HG03175 (cell line): Measurements from ENCODE around the gene ADGRA3.

ENCODE experiments used
- ATAC-seq: cut with Tn5 transposase; IDR thresholded peaks from one replicate; pipeline ENCODE4 v1.9.1; 2021; ENCODE audit warnings: mild to moderate bottlenecking, moderate library complexity; ENCODE audit not compliant: unreplicated experiment

ADGRA3 gene, protein sequence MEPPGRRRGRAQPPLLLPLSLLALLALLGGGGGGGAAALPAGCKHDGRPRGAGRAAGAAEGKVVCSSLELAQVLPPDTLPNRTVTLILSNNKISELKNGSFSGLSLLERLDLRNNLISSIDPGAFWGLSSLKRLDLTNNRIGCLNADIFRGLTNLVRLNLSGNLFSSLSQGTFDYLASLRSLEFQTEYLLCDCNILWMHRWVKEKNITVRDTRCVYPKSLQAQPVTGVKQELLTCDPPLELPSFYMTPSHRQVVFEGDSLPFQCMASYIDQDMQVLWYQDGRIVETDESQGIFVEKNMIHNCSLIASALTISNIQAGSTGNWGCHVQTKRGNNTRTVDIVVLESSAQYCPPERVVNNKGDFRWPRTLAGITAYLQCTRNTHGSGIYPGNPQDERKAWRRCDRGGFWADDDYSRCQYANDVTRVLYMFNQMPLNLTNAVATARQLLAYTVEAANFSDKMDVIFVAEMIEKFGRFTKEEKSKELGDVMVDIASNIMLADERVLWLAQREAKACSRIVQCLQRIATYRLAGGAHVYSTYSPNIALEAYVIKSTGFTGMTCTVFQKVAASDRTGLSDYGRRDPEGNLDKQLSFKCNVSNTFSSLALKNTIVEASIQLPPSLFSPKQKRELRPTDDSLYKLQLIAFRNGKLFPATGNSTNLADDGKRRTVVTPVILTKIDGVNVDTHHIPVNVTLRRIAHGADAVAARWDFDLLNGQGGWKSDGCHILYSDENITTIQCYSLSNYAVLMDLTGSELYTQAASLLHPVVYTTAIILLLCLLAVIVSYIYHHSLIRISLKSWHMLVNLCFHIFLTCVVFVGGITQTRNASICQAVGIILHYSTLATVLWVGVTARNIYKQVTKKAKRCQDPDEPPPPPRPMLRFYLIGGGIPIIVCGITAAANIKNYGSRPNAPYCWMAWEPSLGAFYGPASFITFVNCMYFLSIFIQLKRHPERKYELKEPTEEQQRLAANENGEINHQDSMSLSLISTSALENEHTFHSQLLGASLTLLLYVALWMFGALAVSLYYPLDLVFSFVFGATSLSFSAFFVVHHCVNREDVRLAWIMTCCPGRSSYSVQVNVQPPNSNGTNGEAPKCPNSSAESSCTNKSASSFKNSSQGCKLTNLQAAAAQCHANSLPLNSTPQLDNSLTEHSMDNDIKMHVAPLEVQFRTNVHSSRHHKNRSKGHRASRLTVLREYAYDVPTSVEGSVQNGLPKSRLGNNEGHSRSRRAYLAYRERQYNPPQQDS (N-terminal part only)

DNA sequence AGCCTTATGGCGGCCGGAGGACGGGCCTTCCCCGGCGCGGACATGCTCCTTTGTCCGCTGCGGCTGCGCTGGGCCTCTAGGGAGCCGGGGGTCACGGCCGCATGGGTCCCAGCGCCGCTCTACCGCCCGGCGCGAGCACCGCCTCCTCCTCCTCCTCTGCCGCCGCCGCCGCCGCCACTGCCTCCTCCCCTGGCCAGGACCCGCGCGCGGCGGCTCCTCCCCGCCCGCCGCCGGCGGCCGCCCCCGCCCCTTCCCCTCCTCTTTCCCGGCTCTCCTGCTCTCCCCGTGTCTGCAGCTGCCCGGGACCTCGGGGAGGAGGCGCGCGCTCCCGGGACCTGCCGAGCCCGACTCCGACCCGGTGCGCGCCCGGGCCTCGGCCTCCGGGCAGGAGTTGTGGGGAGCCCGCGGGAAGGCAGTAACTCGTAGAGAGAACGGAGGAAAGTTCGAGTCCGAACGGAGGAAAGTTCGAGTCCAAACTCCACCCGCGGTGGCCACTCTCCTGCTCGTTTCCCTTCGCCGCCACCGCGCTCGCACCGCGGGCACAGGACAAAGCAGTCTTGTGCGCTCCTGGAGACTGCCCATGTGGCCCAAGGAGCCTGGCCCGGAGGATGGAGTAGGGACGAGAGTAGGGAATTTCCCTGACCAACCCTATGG, at the start of gene ADGRA3:
TSS of gene ADGRA3 (minus strand) at position 179 of the 654 bp plus-strand sequence. CDS start 282 bp downstream, outside the sequence.
- ATAC-seq = no peak

DNA sequence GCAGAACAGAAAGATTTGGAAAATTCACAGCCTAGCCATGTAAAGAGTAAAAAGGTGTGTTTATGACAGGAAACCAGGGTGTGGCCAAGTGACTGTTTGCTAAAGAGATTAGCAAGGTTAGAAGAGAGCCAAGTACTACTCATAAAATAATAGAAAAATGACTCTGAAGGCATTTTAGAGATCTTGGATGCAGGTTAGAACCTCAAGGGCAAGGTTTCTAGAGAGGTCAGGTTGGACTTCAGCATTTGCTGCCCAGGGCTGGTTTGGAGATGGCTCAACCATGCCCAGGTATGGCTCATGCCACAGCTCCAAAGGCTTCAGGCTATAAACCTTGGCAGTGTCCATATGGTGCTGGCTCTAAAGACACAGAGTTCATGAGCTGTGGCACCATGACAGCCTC, 40.6 kb upstream of the ADGRA3 start:
- no peak for ATAC-seq

DNA sequence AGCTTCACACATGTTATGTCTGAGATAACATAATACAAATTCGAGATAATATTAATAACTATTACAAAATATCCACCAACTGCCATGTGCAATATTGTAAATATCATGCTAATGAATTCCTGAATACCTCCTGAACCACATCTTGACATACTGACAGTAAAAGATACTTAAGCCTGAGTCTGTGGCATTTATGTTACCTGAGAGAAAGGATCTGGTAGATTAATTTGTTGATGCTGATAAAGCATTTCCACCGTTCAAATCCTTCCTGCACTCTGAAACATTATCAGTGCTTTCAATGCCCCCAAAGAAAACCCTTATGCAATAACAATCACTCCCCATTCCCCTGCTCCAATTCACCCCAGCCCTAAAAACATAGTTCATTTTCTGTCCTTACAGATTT, 38.8 kb upstream of the ADGRA3 start:
- no peak for ATAC-seq

DNA sequence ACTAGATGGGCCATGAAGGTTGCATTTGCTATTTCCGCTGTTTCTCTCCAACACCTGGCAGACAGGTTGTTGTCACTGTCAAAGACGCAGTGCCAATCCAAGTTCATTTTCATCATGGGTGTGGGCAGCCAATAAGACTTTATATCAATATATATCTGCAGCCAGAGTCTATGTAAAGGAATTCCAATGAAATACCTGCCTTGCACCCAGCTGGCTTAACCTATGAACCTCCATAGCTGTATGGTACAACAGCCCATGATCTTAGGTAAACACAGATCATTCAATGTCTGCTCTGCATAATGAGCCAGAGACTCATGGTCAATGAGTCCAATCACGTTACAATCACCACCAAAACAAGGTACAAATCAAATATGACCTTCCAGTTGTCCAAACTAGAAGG, 37.7 kb upstream of the ADGRA3 start:
- ATAC-seq = no peak

DNA sequence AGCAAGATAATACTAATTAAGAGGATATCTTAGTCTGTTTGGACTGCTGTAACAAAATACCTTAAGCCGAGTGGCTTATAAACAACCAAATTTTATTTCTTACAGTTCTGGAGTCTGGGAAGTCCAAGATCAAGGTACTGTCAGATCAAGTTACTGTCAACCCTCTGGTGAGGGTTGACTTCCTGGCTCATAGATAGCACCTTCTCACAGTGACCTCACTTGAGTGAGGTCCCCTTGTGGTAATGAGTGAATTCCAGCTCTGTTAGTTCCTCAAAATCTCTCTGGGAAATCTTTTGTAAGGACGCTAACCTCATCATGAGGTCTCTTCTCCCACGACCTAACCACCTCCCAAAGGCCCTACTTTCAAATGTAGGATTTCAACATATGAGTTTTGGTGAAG, 36.9 kb upstream of the ADGRA3 start:
- ATAC-seq = no peak

DNA sequence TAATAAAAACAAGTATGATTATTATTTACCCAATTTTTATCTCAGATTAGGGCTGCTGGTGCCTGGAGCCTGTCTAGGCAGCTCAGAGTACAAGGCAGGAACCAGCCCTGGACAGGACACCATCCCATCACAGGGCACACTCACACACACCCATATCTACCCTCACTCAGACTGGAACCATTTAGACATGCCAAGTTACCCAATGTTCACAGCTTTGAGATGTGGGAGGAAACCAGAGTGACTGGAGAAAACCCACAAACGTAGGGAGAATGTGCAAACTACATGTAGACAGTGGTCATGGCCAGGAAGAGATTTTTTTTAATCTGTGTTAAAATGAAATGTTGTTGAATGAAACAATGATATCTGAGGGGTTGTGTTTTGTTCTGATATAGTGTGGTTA, 35.7 kb upstream of the ADGRA3 start:
- no peak for ATAC-seq

DNA sequence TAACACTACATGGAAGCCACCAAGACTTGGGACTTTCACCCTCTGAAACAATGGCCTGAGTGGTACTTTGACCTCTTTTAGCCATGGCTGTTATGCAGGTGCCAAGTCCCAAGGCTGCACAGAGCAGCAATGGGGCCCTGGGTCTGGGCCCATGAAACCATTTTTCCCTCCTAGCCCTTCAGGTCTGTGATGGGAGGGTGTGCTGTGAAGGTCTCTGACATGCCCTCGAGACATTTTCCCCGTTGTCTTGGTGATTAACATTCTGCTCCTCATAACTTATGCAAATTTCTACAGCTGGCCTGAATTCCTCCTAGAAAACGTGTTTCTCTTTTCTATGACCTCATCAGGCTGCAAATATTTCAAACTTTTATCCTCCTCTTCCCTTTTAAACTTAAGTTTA, 30.4 kb upstream of the ADGRA3 start:
- no peak for ATAC-seq

DNA sequence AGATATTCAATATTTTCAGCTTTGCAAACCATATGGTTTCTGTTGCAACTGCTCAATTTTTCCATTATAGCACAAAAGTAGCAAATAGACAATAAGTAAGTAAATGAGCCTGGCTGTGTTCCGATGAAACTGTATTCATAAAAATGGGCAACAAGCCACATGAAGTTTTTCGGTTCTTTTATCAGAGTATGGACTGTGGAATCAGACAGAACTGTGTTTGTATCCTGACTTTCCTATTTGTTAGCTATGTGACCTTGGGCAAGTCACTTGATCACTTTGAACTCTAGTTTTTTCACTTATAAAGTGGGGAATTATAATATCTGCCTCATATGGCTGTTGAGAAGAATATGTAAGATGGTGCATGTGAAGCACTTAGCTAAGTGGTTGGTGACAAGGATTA, 23.4 kb upstream of the ADGRA3 start:
- ATAC-seq = no peak

DNA sequence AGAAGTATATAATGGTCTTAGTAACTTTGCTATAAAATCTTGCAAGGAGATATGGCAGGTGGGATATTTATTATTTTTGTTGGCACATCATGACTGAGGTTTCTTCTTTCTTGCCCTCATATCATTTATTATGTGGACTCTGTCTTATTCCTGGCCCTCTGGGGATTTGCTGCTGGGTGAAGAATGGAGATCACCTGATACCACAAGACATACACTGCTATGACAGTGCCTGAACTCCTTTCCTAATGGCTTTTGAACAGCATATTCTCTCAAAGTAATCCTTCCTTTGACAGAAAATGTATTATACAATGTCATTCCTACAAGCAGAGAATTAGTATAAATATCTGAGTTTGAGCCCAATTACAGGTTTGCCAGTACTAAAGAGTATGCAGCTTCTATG, 22.0 kb upstream of the ADGRA3 start:
- ATAC-seq = no peak

DNA sequence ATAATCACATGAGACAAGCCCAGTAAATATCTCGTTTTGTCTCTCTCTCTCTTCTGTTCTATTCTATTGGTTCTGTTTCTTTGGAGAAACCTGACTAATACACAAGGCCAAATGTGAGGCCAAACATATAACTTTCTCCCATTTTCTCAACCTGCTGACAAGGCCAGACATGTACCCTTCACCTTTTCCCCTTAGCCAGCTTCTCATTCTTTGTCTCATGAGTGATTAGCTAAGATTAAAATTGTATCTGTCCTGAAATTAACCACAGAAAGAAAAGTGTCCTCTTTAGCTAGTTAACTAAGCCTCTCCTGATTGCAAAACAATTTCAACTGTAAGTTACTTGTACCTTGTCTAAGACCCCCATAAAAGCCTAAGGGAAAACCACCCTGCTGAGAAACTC, 18.5 kb upstream of the ADGRA3 start:
- ATAC-seq = no peak

DNA sequence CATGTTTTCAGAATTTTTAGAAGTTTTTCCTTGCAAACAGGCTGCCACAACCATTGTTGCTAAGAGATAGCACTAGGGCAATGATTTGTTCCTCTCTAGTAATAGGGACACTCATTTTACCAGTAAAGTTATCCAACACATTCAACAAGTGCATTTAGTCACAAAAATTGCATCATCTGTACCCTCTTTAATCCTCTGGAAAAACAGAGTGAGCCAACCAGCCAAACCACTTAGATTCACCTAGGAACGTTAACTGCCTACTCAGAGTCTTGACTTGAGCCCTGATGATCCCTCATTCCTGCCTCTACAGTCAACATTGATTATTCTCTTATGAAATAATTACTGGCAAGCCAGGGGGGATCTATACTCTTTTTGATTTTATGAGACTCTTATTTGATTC, 17.0 kb upstream of the ADGRA3 start:
- no peak for ATAC-seq

DNA sequence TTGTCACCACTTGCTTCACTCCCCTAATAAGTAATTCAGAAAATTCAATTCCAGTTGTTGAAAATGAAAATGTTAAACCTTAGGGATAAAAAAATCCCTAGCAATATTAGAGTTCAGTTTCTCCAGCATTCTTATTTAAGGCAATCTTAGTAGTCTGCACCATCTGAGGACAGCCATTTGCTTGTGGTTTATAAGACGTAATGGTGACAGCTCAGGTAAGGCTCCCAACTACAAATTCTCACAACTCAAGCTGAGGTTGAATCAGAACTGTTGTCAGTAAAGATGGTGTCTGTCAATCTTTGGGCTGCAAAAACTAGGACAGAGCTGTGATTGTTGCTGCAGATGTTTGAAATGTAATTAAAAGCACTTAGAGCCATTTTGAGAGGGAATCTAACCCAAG, 16.3 kb upstream of the ADGRA3 start:
- ATAC-seq = no peak

DNA sequence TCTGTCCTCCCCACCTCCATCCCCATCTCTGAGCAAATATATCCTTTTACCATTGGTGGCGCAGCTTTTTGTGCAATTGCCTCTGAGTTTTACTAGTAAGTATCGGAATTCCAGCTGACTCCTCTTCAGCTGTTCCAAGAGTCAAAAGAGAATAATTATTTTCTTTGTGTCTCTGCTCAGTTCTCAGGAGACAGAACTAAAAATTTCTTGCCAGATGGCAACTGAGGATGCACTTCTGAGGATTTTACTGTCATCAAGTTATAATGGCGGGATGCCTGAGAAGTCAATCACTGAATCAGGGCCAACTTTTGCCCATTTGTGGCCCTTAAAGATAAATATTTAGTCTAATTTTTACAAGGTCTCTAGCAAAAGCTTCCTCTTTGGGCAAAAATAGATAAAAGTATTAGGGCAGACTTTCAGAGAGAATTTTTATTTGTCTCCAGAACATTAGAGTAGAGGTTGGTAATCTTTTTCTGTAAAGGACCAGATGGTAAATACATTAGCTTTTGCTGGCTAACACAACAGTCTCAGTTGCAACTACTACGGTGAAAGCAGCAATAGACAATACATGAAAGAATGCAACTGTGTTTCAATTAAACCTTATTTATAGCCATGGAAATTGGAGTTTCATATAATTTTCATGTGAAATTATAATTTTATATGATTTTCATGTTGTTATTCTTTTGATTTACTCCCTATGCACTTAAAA, 15.6 kb upstream of the ADGRA3 start:
- ATAC-seq = no peak

DNA sequence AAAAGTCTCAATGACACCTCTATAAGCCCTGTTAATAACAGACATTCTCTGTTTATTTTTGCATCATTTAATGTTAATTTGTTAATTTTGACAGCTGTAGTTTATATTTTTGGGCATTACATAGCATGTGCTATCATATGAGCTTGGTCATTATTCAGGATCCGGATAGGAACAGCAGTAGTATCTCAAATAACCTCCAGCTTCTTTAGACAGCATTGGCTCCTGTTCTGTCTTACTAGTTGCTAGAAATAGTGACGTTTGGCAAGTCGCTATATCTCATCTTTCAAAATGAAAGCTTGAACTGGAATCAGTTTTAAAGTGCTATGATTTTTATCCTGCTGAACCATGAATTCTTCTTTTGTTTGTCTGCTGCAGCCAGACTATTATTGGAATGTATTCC, 9.0 kb upstream of the ADGRA3 start:
- ATAC-seq = no peak

DNA sequence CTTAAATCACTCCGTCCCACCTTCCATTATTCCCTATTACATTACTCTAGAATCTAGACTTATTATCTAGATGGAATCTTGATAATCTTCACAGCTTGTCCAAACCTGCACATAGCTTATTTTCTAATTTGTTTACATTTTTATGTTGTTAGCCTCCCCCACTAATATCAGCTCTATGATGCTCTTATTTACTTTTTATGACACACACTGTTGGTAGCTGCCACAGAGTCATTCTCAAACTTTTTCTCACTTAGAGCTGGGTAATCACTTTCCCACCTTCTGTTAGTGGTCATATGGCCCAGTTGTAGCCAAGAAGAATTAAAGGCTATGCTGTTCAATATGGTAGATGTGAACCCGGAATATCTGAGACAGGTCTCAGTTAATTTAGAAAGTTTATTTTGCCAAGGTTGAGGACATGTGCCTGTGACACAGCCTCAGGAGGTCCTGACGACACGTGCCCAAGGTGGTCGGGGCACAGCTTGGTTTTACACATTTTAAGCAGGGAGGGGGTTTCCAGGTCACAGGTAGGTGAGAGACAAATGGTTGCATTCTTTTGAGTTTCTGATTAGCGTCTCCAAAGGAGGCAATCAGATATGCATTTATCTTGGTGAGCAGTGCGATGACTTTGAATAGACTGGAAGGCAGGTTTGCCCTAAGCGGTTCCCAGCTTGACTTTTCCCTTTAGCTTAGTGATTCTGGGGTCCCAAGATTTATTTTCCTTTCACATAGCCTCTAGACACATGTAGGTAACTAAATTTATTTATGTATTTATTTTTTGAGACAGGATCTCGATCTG, 7.0 kb upstream of the ADGRA3 start:
- ATAC-seq = no peak

DNA sequence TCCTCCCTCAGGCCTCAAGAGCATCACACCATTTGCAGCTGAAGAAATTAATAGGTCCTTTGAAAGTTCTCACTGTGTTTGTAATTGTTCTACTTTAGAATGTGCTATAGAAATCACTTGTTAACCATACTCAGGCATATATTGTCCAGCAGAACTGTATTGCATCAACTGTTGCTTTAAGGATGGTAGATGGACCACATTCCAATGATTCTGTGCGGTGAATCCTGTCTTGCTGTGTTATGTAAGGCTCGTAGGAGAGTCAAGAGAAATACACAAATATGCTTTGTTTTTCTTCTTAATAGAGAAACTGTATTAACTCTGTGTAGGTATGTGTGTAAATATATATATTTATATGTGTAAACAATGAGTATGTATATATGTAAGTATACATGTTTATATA, 6.3 kb upstream of the ADGRA3 start:
- ATAC-seq = no peak

DNA sequence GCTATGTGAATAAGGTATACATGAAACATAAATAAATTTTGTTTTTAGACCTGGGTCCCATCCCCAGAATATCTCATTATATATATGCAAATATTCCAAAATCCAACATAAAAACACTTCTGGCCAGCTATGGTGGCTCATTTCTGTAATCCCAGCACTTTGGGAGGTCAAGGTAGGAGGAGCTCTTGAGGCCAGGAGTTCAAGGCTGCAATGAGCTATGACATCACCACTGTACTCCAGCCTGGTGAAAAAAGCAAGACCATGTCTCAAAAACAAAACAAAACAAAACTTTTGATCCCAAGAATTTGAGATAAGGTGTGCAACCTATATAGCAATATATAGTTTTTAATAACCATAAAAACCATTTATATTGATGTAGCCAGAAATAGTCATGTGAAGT, 5.4 kb upstream of the ADGRA3 start:
- ATAC-seq = no peak

DNA sequence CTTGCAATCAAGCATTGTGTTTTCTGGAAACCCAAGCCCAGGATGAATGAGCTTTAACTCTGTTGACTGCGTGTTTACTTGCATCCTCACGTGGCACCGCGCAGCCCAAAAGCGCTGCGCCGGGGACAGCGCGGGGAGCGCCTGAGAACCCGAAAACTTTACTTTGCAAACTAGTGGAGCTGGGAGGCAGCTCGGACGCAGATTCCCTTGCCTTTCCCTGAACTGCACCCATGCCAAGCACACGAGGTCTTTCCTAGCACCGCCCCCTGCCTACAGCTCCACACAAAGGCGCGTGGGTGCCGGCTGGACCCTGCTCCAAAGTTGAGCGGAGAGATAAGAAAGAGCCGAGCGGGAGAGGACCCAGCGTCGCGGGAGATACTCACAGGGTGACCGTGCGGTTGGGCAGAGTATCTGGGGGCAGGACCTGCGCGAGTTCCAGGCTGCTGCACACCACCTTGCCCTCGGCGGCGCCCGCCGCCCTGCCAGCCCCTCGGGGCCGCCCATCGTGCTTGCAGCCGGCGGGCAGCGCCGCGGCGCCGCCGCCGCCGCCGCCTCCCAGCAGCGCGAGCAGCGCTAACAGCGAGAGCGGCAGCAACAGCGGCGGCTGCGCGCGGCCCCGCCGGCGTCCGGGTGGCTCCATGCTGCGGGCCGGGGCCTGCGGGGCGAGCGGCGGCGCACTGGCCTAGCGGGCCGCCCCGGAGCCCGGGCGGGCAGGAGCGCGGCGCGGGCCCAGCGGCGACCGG, 550 bp downstream of the ADGRA3 start:
- ATAC-seq = no peak

DNA sequence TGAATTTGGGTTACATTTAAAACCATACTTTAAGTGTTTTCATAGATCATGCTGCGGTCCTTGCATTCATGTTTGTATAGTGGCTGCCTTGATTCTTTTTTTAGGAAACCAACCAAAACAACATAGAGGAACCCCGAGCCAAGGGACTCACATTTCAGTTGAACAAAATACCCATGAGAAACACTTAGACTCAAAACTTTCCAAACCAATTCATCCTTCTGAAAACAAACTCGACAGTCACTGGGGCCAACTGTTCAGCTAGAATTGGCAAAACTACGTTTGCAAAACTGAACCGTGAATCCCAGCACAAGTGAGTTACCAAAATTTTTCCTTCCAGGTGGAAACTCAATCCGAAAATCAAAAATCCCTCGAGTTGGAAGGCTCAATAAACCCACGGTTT, 1.4 kb downstream of the ADGRA3 start:
- ATAC-seq = no peak
